Measurements from ENCODE around the gene PIK3R2. TPM values are rescaled to one million over a fixed set of nuclear protein-coding genes. Genes with fewer than 3 reads are reported as not detected.

The PIK3R2 gene
- total RNA-seq, 1 donor from 2014 or later, result 21.6 TPM

DNA sequence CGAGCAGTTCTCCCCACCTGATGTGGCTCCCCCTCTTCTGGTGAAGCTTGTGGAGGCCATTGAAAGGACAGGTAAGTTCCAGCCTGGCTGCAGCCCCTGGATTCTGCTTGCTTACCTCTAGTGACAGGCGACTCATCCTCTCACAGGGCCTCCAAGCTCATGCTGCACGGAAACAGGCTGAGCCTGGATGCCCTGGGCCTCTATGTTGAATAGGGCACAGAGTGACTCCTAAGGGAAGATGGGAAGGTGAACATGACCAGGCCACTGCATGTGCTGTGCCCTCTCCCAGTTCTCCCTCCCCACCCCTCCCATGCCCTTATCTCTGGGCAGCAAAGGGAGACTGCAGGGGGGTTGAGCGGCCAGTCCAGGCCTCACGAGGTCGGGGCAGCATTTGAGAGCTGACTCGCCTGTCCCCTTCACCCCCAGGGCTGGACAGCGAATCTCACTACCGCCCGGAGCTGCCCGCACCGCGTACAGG, 7.6 kb downstream of the PIK3R2 start:
- peak in 1 of 2 donors; percentile 3 for ATAC-seq
- H3K9me3 ChIP-seq, result no peaks in the 10 kb centered on the region
- no peak for TF ChIP-seq CTCF (IDR thresholded peaks at IDR 0.05)
- H3K27ac ChIP-seq, result peak overlapping the region; percentile 71
- H3K27me3 ChIP-seq (ENCODE audit: low read depth), result no peaks in the 10 kb centered on the region
- H3K4me1 ChIP-seq, result peaks cover 39% of the 10 kb centered on the region
- H3K4me3 ChIP-seq, result peak overlapping the region; percentile 49
- DNase-seq, result no peak
- peaks cover 46% of the 10 kb centered on the region for H3K36me3 ChIP-seq
- intact Hi-C loops (cut with DNase I), result no loop called here

DNA sequence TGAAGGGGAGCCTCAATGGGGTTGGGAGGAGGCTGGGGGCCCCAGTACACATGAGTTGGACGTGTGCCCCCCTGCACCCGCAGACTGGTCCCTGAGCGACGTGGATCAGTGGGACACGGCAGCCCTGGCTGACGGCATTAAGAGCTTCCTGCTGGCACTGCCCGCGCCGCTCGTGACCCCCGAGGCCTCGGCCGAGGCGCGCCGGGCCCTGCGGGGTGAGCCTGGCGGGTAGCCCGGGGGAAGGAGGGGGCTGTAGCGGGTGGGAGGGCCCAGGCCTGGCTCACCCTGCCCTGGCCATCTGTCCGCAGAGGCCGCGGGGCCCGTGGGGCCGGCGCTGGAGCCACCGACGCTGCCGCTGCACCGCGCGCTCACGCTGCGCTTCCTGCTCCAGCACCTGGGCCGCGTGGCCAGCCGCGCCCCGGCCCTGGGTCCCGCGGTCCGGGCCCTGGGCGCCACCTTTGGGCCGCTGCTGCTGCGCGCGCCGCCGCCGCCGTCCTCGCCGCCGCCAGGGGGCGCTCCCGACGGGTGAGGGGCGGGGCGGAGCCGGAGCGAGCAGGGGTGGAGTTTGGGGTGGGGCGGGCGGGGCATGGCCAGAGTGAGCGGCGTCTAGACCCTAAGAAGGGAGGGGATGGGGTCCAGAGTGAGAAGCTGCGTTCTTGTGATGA, 8.1 kb downstream of the PIK3R2 start:
- intact Hi-C loops (cut with DNase I), result no loop called here
- no peaks in the 10 kb centered on the region for H3K9me3 ChIP-seq
- DNase-seq (peak; percentile 82), ATAC-seq (peak; percentile 89 to 91)
- peak overlapping the region; percentile 49 for H3K4me3 ChIP-seq
- TF ChIP-seq CTCF (IDR thresholded peaks at IDR 0.05), result peak; percentile 65
- H3K27ac ChIP-seq, result peak overlapping the region; percentile 71
- no peaks in the 10 kb centered on the region for H3K27me3 ChIP-seq (ENCODE audit: low read depth)
- H3K4me1 ChIP-seq, result peaks cover 33% of the 10 kb centered on the region
- peaks cover 47% of the 10 kb centered on the region for H3K36me3 ChIP-seq

DNA sequence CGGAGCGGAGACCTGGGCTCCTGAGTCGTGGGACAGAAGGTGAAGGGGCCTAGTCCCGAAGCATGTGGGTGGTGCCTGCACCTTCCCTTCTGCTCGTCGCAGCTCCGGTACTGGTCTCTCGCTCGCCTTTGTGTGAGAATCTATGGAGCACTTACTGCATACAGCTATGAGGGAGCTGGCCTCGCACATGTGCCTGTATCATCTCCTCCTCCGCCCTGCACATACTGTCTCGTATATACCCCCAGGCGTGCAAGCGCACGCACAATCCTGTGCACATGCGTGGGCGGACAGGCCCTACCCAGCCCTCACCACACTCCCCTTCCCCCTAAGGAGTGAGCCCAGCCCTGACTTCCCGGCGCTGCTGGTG, 8.7 kb downstream of the PIK3R2 start:
- peaks cover 47% of the 10 kb centered on the region for H3K36me3 ChIP-seq
- H3K27me3 ChIP-seq (ENCODE audit: low read depth), result no peaks in the 10 kb centered on the region
- H3K4me1 ChIP-seq, result peaks cover 28% of the 10 kb centered on the region
- TF ChIP-seq CTCF (IDR thresholded peaks at IDR 0.05), result peak; percentile 32
- no peaks in the 10 kb centered on the region for H3K9me3 ChIP-seq
- H3K4me3 ChIP-seq, result peak overlapping the region; percentile 49
- H3K27ac ChIP-seq, result no peak overlapping the region
- ATAC-seq (peak in 1 of 2 donors; percentile 3), DNase-seq (no peak)
- intact Hi-C loops (cut with DNase I), result no loop called here

DNA sequence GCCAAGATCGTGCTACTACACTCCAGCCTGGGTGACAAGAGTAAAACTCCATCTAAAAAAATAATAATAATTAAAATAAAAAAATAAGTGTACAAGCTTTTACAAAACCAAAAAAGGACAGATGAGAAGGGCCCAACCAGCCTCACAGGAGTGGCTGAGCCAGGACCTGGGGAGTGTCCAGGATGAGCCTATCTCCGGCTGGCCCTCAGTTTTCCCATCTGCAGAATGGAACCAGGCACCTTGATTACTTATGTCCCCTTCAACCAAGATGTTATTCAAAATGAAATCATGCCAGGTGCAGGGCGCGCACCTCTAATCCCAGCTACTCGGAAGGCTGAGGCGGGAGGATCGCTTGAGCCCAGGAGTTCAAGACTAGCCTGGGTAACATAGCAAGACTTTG, 11.1 kb downstream of the PIK3R2 start:
- ATAC-seq, result no peak
- Histone ChIP-seq H3K27me3 (ENCODE audit: low read depth) (no peaks in the 10 kb centered on the region), H3K9me3 (no peaks in the 10 kb centered on the region), H3K4me1 (peaks cover 13% of the 10 kb centered on the region), H3K27ac (no peak overlapping the region), H3K4me3 (no peak overlapping the region), H3K36me3 (peaks cover 72% of the 10 kb centered on the region)
- no peak for TF ChIP-seq CTCF (IDR thresholded peaks at IDR 0.05)
- DNase-seq, result no peak
- intact Hi-C loops (cut with DNase I), result no loop called here

DNA sequence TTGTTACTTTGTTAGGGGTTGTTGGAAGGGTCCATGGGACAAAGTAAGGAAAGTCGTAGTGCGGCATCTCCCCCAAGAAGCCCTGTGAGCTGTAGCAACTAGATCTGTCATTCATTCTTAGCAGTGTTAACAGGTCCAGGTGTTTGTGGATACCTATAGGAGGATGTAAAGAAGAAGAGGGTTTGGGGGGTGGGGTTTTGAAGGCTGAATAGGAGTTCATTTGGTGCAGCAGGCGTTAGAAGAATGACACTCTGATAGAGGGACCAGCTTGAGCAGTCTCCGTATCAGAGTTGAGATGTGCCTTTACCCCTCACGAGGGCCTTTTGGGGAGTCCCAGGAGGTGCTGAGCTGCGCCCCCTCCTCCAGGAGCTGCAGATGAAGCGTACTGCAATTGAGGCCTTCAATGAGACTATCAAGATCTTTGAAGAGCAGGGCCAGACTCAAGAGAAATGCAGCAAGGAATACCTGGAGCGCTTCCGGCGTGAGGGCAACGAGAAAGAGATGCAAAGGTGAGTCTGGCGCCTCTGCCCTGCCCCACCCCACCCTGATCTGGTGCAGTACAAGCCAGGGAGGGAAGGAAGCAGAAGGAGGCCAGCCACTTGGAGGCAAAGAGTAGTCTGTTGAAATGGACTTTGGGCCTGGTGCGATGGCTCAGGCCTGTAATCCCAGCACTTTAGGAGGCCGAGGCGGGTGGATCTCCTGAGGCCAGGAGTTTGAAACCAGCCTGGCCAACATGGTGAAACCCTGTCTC, 13.0 kb downstream of the PIK3R2 start:
- peaks cover 8% of the 10 kb centered on the region for H3K4me1 ChIP-seq
- no peak for DNase-seq
- no peak overlapping the region for H3K4me3 ChIP-seq
- H3K36me3 ChIP-seq, result peaks cover 75% of the 10 kb centered on the region
- H3K27ac ChIP-seq, result no peak overlapping the region
- no peaks in the 10 kb centered on the region for H3K9me3 ChIP-seq
- no peak for ATAC-seq
- no peak for TF ChIP-seq CTCF (IDR thresholded peaks at IDR 0.05)
- intact Hi-C loops (cut with DNase I), result no loop called here
- no peaks in the 10 kb centered on the region for H3K27me3 ChIP-seq (ENCODE audit: low read depth)
